Measurements from ENCODE around the gene AP2M1.

AP2M1 gene

DNA sequence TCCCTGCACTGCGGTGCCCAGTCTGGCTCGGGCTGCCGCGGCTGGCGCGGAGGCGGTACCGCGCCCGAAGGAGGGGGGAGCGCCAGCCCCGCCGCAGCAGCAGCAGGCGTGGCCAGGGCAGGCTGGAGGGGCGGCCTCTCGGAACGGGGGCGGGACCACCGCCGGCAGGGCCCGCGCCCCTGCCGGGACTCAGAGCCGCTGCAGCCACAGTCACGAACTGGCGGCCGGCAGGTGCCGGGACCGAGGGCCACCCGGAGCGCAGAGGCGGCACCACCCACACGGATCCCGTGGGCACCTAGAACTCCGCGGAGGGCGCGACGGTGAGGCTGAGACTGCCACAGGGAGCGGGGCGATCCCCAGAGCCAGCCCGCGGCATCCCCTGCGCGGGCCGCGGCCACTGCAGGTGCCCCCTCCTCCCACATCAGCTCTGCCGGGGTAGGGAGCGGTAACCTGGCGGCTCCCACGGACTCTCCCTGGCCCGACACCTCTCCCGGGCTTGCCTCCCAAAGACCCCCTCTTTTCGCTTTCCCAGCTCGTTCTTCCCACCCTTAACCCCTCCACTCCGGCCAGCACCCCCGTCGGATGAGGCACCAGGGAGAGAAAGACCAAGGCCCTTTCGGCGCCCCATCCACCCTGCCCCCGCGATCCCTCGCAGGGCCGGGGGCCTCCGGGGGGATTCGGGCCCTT is 54.9 kb downstream of the AP2M1 start, which contains the start of gene VWA5B2:
VWA5B2 (plus strand) TSS at position 192 of the 687 bp plus-strand sequence. CDS start 944 bp downstream, outside the sequence.
- peak; percentile 32 for DNase-seq (ENCODE audit: low read depth)
- peak within 1 kb of the TSS; percentile 33 for H3K4me3 ChIP-seq (replicated peaks; ENCODE audit: low read depth, low read length)
- no peak for TF ChIP-seq CTCF (IDR thresholded peaks at IDR 0.05; ENCODE audit: low read length, missing control alignments)

- TF ChIP-seq CTCF (IDR thresholded peaks at IDR 0.05; ENCODE audit: low read length, missing control alignments), result no peak
- DNase-seq (ENCODE audit: low read depth), result no peak
- H3K4me3 ChIP-seq (replicated peaks; ENCODE audit: low read depth, low read length), result no peak overlapping the region
Observed at GRCh38 chr3:184230081-184230602, 55.5 kb downstream of the AP2M1 start.

GRCh38 chr3:184230603-184231528 is 56.2 kb downstream of the AP2M1 start:
- no peak for TF ChIP-seq CTCF (IDR thresholded peaks at IDR 0.05; ENCODE audit: low read length, missing control alignments)
- no peak for DNase-seq (ENCODE audit: low read depth)
- H3K4me3 ChIP-seq (replicated peaks; ENCODE audit: low read depth, low read length), result no peak overlapping the region

DNA sequence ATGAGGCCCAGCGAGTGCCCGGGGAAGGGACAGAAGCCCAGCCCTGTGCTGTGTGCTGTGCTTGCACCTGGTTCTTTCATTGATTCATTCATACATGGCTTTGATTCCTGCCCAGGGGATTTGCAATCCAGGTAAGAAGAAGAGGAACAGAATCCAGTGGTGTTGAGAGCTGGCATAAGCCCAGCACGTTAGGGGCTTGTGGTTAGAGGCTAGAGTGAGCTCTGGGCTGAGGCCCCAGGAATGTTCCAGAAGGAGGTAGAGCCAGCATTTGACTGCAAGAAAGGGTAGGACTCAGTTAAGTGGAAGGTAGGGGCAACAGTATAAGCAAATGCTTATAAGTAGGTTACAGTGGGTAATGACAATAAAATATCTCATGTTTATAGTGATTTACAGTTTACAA is 57.0 kb downstream of the AP2M1 start:
- DNase-seq (ENCODE audit: low read depth), result no peak
- TF ChIP-seq CTCF (IDR thresholded peaks at IDR 0.05; ENCODE audit: low read length, missing control alignments), result no peak

DNA sequence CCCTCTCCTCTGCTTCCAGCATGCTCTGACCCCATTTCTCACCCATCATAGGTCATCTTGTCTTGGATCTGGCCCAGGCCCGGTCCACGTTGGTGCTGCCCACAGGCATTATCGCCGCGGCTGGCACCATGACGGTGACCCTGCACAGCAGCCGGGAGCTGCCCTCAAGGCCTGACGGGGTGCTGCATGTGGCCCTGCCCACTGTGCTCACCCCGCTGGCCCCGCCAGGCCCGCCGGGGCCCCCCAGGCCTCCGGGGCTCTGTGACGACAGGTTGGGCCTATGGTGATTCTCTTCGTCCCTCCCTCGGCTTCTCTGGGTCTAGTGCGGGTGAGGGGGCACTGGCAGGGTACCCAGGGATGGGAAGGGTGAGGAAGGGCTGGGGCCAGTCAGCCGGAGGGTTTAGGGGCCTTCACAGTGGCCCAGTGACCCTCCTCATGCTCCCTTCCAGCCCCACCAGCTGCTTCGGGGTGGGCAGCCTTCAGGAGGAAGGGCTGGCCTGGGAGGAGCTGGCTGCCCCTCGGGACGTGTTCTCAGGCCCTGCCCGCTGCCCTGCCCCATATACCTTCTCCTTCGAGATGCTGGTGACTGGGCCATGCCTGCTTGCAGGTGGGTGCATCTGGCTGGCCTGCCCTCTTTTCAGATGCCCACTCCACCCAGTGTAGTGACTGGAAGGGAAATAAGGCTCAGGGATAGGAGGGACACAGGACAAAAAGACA is 58.6 kb downstream of the AP2M1 start:
- H3K4me3 ChIP-seq (replicated peaks; ENCODE audit: low read depth, low read length), result no peak overlapping the region
- DNase-seq (ENCODE audit: low read depth), result no peak
- no peak for TF ChIP-seq CTCF (IDR thresholded peaks at IDR 0.05; ENCODE audit: low read length, missing control alignments)

More for the DNA sequence above, 57.0 kb downstream of the AP2M1 start:
- no peak overlapping the region for H3K4me3 ChIP-seq (replicated peaks; ENCODE audit: low read depth, low read length)

Measured in fibroblast of pulmonary artery (primary cell).